Measurements from ENCODE around the gene TRAP1.

TRAP1 gene

DNA sequence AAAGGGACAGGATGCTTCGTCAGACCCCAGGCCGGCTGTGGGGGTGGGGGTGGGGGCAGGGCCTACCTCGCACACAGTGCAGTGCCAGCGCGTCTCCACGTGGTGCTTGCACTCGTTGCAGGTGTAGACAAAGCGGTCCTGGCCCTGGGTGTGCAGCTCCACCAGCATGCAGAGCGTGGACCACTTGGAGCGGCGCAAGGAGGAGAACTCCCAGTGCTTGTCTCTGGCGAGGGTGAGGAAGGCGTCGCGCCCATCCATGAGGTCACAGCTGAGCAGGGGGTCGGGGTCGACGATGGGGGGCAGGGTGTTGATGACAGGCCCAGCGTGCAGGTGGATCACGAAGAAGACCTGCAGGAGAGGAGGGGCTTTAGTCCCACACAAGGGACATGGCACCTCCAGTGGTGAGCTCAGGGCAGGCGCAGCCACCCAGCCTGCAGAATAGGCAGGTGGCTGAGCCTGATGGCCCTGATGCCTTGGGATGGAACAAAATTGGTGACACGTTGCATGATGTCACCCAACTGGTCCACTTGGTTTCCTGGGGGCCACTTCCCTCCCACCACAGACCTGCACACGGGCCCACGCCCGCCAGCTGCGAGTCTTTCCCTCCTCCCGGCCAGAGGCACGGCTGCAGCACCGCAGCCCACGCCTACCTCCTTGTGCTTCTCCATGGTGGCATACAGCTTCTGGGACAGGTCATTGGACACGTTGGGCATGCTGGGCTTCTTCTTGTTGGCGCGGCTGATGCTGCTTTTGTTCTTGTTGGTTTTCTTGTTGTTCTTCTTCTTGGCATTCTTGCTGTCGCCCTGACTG, 14.0 kb upstream of the TRAP1 start:
- Histone ChIP-seq H3K4me1 (ENCODE audit: low read length) (no peaks in the 10 kb centered on the region), H4K20me1 (ENCODE audit: insufficient read depth, low read length) (no peaks in the 10 kb centered on the region), H3K4me2 (ENCODE audit: low read length) (no peak overlapping the region), H3K36me3 (replicated peaks; ENCODE audit: low read depth, low read length) (peaks cover 28% of the 10 kb centered on the region), H3K27ac (ENCODE audit: low read length) (no peak overlapping the region), H3K79me2 (ENCODE audit: low read length) (no peaks in the 10 kb centered on the region), H3K9me3 (ENCODE audit: insufficient read depth, low read length) (no peaks in the 10 kb centered on the region), H3K9ac (ENCODE audit: low read length) (no peak overlapping the region), H2AFZ (ENCODE audit: low read depth, low read length) (no peak overlapping the region), H3K4me3 (ENCODE audit: low read length) (no peak overlapping the region), H3K27me3 (ENCODE audit: low read depth, low read length) (no peaks in the 10 kb centered on the region)
- TF ChIP-seq EZH2phosphoT487 (IDR thresholded peaks at IDR 0.05; ENCODE audit: low read depth) (no peak), CTCF (IDR thresholded peaks at IDR 0.05; ENCODE audit: low read depth, low read length) (no peak)

GRCh38 chr16:3730161-3731125, 13.1 kb upstream of the TRAP1 start:
- Histone ChIP-seq H3K4me3 (ENCODE audit: low read length) (no peak overlapping the region), H4K20me1 (ENCODE audit: insufficient read depth, low read length) (no peaks in the 10 kb centered on the region), H2AFZ (ENCODE audit: low read depth, low read length) (no peak overlapping the region), H3K27ac (ENCODE audit: low read length) (no peak overlapping the region), H3K27me3 (ENCODE audit: low read depth, low read length) (no peaks in the 10 kb centered on the region), H3K79me2 (ENCODE audit: low read length) (no peaks in the 10 kb centered on the region), H3K4me1 (ENCODE audit: low read length) (no peaks in the 10 kb centered on the region), H3K4me2 (ENCODE audit: low read length) (no peak overlapping the region), H3K36me3 (replicated peaks; ENCODE audit: low read depth, low read length) (peaks cover 20% of the 10 kb centered on the region), H3K9ac (ENCODE audit: low read length) (no peak overlapping the region), H3K9me3 (ENCODE audit: insufficient read depth, low read length) (no peaks in the 10 kb centered on the region)
- TF ChIP-seq CTCF (IDR thresholded peaks at IDR 0.05; ENCODE audit: low read depth, low read length) (no peak), EZH2phosphoT487 (IDR thresholded peaks at IDR 0.05; ENCODE audit: low read depth) (no peak)

DNA sequence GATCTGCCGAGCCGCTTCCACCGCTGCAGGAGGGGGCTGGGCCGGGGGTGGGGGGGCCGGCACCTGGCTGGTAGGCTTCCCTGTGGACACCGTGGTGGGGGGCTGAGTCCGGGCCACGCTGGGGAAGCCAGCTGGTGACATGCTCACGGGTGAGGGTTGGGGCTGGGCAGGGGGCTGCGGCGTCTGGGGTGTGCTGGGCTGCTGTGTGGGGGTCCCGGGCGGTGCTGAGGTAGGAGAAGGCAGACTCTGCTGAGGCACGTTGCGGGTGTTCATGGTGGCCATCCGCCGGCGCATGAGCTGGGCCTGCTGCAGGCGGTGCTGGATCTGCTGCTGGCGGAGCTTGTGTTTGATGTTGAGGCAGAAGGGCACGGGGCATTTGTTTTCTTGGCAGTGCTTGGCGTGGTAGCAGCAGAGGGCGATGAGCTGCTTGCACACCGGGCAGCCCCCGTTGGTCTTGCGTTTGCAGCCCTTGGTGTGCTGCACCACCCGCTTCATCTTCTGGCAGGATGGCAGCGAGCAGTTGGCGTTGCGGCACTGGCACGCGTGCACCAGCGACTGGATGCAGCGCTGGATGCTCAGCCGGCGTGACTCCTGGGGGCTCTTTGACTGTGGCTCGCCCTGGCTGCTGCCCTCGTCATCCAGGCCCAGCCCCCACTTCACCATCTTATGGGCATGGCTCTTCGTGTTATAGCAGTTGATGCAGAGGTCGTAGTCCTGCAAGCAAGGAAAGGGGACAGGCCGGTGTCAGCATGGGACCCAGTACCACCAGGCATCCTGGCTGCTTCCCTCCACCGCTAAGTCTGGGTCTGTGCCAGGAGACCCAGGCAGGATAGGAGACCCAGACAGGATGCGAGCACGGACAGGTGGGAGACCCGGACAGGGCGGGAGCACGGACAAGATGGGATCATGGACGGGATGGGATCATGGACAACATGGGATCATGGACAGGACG, 12.1 kb upstream of the TRAP1 start:
- no peaks in the 10 kb centered on the region for H3K9me3 ChIP-seq (ENCODE audit: insufficient read depth, low read length)
- H3K9ac ChIP-seq (ENCODE audit: low read length) = no peak overlapping the region
- H3K4me1 ChIP-seq (ENCODE audit: low read length) = no peaks in the 10 kb centered on the region
- H3K27me3 ChIP-seq (ENCODE audit: low read depth, low read length) = no peaks in the 10 kb centered on the region
- no peak overlapping the region for H2AFZ ChIP-seq (ENCODE audit: low read depth, low read length)
- peaks cover 16% of the 10 kb centered on the region for H3K36me3 ChIP-seq (replicated peaks; ENCODE audit: low read depth, low read length)
- H3K27ac ChIP-seq (ENCODE audit: low read length) = no peak overlapping the region
- H3K4me3 ChIP-seq (ENCODE audit: low read length) = no peak overlapping the region
- H3K4me2 ChIP-seq (ENCODE audit: low read length) = no peak overlapping the region
- TF ChIP-seq CTCF (IDR thresholded peaks at IDR 0.05; ENCODE audit: low read depth, low read length) = no peak
- TF ChIP-seq EZH2phosphoT487 (IDR thresholded peaks at IDR 0.05; ENCODE audit: low read depth) = no peak
- no peaks in the 10 kb centered on the region for H3K79me2 ChIP-seq (ENCODE audit: low read length)
- no peaks in the 10 kb centered on the region for H4K20me1 ChIP-seq (ENCODE audit: insufficient read depth, low read length)
